Measurements from ENCODE around the gene MRPL16. TPM values are rescaled to one million over a fixed set of nuclear protein-coding genes. Genes with fewer than 3 reads are reported as not detected.

MRPL16 gene
- polyA plus RNA-seq, 1 donor from 2014 or later: 33.2 TPM

- Histone ChIP-seq H3K9me2 (ENCODE audit: insufficient read depth, low read length) (no peaks in the 10 kb centered on the region), H4K20me1 (ENCODE audit: insufficient read depth) (no peaks in the 10 kb centered on the region), H3F3A (ENCODE audit: insufficient read depth, low read length, poor library complexity, severe bottlenecking) (no peaks in the 10 kb centered on the region), H3K9me3 (ENCODE audit: low read length) (no peaks in the 10 kb centered on the region), H3K9ac (ENCODE audit: low read length) (no peak overlapping the region), H3K4me2 (ENCODE audit: low read length) (no peak overlapping the region), H3K4me3 (ENCODE audit: low read length) (no peak overlapping the region), H3K27ac (ENCODE audit: low read length) (no peak overlapping the region), H3K27me3 (ENCODE audit: insufficient read depth, low read depth, low read length) (no peaks in the 10 kb centered on the region), H2AFZ (ENCODE audit: low read depth, low read length) (no peak overlapping the region), H3K36me3 (ENCODE audit: insufficient read depth, low read length) (no peaks in the 10 kb centered on the region), H3K79me2 (replicated peaks; ENCODE audit: insufficient read depth, low read length) (no peaks in the 10 kb centered on the region)
- TF ChIP-seq SMC3 (conservative IDR thresholded peaks at IDR 0.05; ENCODE audit: poor library complexity) (no peak), RAD21 (conservative IDR thresholded peaks at IDR 0.05) (no peak), EZH2 (IDR thresholded peaks at IDR 0.05; ENCODE audit: borderline replicate concordance, insufficient read depth, low read length, poor library complexity, severe bottlenecking) (no peak), POLR2AphosphoS5 (IDR thresholded peaks at IDR 0.05) (no peak), TAF1 (IDR thresholded peaks at IDR 0.05; ENCODE audit: low read depth) (no peak), EP300 (conservative IDR thresholded peaks at IDR 0.05; ENCODE audit: poor library complexity, severe bottlenecking) (no peak), MXI1 (conservative IDR thresholded peaks at IDR 0.05; ENCODE audit: poor library complexity, severe bottlenecking) (no peak)
- TF ChIP-seq, protein P1, sequence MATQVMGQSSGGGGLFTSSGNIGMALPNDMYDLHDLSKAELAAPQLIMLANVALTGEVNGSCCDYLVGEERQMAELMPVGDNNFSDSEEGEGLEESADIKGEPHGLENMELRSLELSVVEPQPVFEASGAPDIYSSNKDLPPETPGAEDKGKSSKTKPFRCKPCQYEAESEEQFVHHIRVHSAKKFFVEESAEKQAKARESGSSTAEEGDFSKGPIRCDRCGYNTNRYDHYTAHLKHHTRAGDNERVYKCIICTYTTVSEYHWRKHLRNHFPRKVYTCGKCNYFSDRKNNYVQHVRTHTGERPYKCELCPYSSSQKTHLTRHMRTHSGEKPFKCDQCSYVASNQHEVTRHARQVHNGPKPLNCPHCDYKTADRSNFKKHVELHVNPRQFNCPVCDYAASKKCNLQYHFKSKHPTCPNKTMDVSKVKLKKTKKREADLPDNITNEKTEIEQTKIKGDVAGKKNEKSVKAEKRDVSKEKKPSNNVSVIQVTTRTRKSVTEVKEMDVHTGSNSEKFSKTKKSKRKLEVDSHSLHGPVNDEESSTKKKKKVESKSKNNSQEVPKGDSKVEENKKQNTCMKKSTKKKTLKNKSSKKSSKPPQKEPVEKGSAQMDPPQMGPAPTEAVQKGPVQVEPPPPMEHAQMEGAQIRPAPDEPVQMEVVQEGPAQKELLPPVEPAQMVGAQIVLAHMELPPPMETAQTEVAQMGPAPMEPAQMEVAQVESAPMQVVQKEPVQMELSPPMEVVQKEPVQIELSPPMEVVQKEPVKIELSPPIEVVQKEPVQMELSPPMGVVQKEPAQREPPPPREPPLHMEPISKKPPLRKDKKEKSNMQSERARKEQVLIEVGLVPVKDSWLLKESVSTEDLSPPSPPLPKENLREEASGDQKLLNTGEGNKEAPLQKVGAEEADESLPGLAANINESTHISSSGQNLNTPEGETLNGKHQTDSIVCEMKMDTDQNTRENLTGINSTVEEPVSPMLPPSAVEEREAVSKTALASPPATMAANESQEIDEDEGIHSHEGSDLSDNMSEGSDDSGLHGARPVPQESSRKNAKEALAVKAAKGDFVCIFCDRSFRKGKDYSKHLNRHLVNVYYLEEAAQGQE (IDR thresholded peaks at IDR 0.05; ENCODE audit: borderline replicate concordance): no peak
- TF ChIP-seq, protein P2, sequence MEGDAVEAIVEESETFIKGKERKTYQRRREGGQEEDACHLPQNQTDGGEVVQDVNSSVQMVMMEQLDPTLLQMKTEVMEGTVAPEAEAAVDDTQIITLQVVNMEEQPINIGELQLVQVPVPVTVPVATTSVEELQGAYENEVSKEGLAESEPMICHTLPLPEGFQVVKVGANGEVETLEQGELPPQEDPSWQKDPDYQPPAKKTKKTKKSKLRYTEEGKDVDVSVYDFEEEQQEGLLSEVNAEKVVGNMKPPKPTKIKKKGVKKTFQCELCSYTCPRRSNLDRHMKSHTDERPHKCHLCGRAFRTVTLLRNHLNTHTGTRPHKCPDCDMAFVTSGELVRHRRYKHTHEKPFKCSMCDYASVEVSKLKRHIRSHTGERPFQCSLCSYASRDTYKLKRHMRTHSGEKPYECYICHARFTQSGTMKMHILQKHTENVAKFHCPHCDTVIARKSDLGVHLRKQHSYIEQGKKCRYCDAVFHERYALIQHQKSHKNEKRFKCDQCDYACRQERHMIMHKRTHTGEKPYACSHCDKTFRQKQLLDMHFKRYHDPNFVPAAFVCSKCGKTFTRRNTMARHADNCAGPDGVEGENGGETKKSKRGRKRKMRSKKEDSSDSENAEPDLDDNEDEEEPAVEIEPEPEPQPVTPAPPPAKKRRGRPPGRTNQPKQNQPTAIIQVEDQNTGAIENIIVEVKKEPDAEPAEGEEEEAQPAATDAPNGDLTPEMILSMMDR (IDR thresholded peaks at IDR 0.05; ENCODE audit: poor library complexity, severe bottlenecking): no peak
Observed at GRCh38 chr11:59800390-59801025, 10.1 kb downstream of the MRPL16 start.

DNA sequence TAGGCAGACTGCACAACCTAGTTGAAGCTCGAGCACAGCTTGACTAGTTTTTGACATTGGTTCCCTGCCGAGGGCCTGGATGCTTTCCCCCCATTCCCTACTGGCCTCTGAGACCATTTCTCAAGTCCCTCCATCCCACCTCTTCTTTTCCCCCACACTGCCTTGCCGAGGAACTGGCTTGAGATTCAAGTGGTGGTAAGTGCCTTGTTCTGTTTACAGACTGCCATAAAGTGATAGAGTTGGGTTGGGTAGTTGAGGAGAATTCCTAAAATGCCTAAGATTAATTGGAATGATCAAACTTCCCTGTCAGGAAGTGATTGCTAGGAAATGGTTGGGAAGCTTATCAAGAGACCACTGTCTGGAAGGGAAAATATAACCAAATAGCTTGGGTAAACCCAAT, 16.2 kb downstream of the MRPL16 start:
- TF ChIP-seq EP300 (conservative IDR thresholded peaks at IDR 0.05; ENCODE audit: poor library complexity, severe bottlenecking) (no peak), SMC3 (conservative IDR thresholded peaks at IDR 0.05; ENCODE audit: poor library complexity) (no peak), MXI1 (conservative IDR thresholded peaks at IDR 0.05; ENCODE audit: poor library complexity, severe bottlenecking) (no peak), RAD21 (conservative IDR thresholded peaks at IDR 0.05) (no peak), EZH2 (IDR thresholded peaks at IDR 0.05; ENCODE audit: borderline replicate concordance, insufficient read depth, low read length, poor library complexity, severe bottlenecking) (no peak), TAF1 (IDR thresholded peaks at IDR 0.05; ENCODE audit: low read depth) (no peak), POLR2AphosphoS5 (IDR thresholded peaks at IDR 0.05) (no peak)
- TF ChIP-seq, protein P2 (IDR thresholded peaks at IDR 0.05; ENCODE audit: poor library complexity, severe bottlenecking): no peak
- TF ChIP-seq, protein P1 (IDR thresholded peaks at IDR 0.05; ENCODE audit: borderline replicate concordance): no peak
- Histone ChIP-seq H3K27ac (ENCODE audit: low read length) (no peak overlapping the region), H3K9me2 (ENCODE audit: insufficient read depth, low read length) (no peaks in the 10 kb centered on the region), H4K20me1 (ENCODE audit: insufficient read depth) (no peaks in the 10 kb centered on the region), H3K4me2 (ENCODE audit: low read length) (no peak overlapping the region), H3K27me3 (ENCODE audit: insufficient read depth, low read depth, low read length) (no peaks in the 10 kb centered on the region), H3K4me3 (ENCODE audit: low read length) (no peak overlapping the region), H3K9ac (ENCODE audit: low read length) (no peak overlapping the region), H3K79me2 (replicated peaks; ENCODE audit: insufficient read depth, low read length) (no peaks in the 10 kb centered on the region), H3K9me3 (ENCODE audit: low read length) (no peaks in the 10 kb centered on the region), H3K36me3 (ENCODE audit: insufficient read depth, low read length) (no peaks in the 10 kb centered on the region), H2AFZ (ENCODE audit: low read depth, low read length) (no peak overlapping the region), H3F3A (ENCODE audit: insufficient read depth, low read length, poor library complexity, severe bottlenecking) (no peaks in the 10 kb centered on the region)
